ES-I3 (cell line): ENCODE data around the gene RABGAP1.

Experiments
- H3K36me3 ChIP-seq: 2 replicates; pipeline ENCODE4 v1.6.1; 2013; ENCODE audit warnings: mild to moderate bottlenecking, low read length, control low read depth, moderate library complexity; ENCODE audit not compliant: insufficient read depth
- H3K4me1 ChIP-seq: 2 replicates; pipeline ENCODE4 v1.6.1; 2013; ENCODE audit warnings: mild to moderate bottlenecking, control low read depth, low read length; ENCODE audit not compliant: insufficient read depth
- H3K9ac ChIP-seq: 2 replicates; pipeline ENCODE4 v1.6.1; 2013; ENCODE audit warnings: low read depth, mild to moderate bottlenecking, low read length, moderate library complexity
- H3K9me3 ChIP-seq: 2 replicates; pipeline ENCODE4 v1.6.1; 2013; ENCODE audit warnings: mild to moderate bottlenecking, low read length, moderate library complexity; ENCODE audit not compliant: control insufficient read depth, insufficient read depth

Gene RABGAP1

DNA sequence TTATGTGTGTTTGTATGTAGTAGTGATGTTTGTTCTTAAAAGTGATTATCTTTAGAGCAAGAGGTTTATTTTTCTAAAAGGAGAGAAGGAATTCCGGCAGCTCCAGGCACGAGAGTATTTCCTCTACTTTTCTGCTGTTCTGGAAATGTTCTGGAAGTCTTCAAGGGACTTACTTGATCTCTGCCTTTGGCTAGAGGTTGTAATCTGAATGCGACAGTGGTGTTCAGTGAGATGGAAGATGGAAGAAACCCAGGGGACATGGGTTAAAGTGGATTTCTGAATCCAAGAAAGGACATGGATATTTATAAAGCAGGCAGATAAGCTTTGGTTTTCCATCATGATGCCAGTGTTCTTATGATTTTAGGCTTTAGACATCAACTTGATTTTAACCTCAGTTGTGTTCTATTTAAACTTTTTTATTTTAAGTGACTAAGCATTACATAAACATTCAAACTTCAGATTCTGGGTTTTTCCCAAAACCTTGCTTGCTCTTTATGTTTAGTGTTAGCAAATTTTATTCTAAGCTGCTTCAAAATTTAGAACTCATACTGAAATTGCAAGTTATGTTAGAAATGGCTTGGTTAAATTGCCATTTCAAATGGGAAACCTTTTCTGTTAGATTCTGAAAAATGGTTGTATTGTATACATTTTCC is 96.2 kb downstream of the RABGAP1 start:
- Histone ChIP-seq H3K9ac (no peak overlapping the region), H3K36me3 (peaks cover 2% of the 10 kb centered on the region), H3K4me1 (no peaks in the 10 kb centered on the region; the same call in none of the 2 replicates), H3K9me3 (no peaks in the 10 kb centered on the region)

DNA sequence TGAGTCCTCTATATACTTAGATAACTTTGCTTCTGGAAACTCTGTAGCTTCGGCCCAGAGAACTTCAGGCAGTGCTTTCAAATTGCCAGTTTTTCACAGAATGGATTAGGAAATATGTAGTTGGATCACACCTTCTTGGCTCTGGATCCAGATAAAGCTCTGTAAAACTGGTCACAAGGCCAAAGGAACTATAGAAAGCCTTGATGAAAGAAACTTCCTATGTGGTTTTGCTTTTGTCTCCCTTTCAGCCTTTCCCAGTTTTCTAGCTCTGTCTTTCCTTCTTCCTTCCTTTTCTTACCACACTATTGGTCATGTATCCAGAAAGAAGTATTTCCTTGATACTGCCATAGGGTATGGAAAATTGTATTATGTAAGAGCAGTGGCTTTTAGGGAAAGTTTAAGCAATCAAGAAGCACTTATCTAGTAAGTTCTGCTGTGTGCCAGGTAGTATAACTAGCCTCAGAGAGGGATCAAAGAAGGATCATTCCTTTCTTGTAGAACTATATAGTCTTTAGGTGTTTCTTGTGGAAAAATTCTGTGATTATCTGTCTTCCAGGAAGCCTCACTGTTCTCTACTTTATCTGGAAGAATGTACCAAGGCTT is 98.9 kb downstream of the RABGAP1 start:
- Histone ChIP-seq H3K9me3 (no peaks in the 10 kb centered on the region), H3K36me3 (peaks cover 2% of the 10 kb centered on the region), H3K4me1 (no peaks in the 10 kb centered on the region), H3K9ac (no peak overlapping the region)

DNA sequence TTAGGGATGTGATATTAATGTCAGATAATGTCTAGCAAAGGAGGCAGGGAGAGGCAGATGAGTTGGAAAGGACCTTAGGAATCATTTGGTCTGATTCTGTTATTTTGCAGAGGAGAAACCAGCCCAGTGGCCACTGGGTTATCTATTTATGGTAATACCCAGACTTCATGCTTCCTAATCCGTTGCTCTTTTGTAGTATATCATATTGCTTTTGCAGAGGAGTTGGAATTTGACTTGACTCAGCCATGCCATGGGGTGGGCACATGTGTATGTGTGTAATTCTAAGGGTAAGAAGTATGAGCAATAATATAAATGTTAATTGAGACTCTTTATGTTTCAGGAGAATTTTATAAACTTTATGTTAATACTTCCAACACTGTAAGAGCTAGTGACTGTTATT is 100.0 kb downstream of the RABGAP1 start:
- Histone ChIP-seq H3K4me1 (no peaks in the 10 kb centered on the region), H3K9ac (no peak overlapping the region), H3K9me3 (no peaks in the 10 kb centered on the region)

GRCh38 chr9:123041489-123041888 is 100.7 kb downstream of the RABGAP1 start:
- no peaks in the 10 kb centered on the region for H3K4me1 ChIP-seq
- H3K36me3 ChIP-seq, result no peaks in the 10 kb centered on the region; the same call in 1 of the 2 replicates
- no peak overlapping the region for H3K9ac ChIP-seq
- no peaks in the 10 kb centered on the region for H3K9me3 ChIP-seq

More for the DNA sequence above, 100.0 kb downstream of the RABGAP1 start:
- no peaks in the 10 kb centered on the region; the same call in 1 of the 2 replicates for H3K36me3 ChIP-seq

GRCh38 chr9:123043081-123043939 is 102.5 kb downstream of the RABGAP1 start:
- Histone ChIP-seq H3K9ac (no peak overlapping the region), H3K36me3 (no peaks in the 10 kb centered on the region; the same call in 1 of the 2 replicates)

GRCh38 chr9:123044586-123044985 is 103.8 kb downstream of the RABGAP1 start:
- no peak overlapping the region for H3K9ac ChIP-seq
- no peaks in the 10 kb centered on the region; the same call in 1 of the 2 replicates for H3K36me3 ChIP-seq
- no peaks in the 10 kb centered on the region for H3K9me3 ChIP-seq
- no peaks in the 10 kb centered on the region for H3K4me1 ChIP-seq

More at GRCh38 chr9:123043081-123043939, 102.5 kb downstream of the RABGAP1 start:
- Histone ChIP-seq H3K4me1 (no peaks in the 10 kb centered on the region), H3K9me3 (no peaks in the 10 kb centered on the region)

DNA sequence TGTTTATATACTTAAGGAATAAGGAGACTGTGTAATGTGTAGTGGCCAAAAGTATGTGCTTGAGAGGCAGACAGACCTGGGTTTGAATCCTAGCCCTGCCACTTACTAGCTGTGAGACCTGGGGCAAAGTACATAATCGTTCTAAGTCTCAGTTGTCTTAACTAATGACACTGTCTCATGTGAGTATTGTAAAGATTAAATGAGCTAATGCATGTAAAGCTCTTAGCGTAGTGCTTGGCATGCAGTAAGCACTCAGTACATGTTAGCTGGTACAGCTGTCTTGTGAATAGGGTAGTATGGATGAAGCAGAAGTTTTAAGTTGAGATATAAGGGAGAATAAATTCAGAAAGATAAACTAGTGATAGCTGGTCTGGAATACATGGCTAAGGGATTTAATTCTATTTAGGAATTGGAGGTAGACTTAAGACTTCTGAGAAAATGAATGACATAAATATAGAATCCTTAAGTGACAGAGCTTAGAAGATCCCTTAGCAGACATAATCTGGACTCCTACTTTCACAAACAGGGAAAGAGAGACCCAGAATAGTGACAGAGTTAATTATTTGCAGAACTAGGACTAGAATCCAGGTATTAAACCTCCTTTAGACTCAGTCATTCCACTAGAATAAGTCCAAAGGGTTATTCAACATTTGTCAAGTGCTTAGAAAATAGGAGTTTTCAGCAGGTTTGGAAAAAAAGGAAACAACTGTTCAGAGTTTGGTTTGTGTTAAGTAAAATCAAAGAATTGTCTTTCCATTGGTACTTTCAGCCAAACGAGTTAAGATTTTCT is 105.8 kb downstream of the RABGAP1 start:
- Histone ChIP-seq H3K9ac (no peak overlapping the region), H3K9me3 (no peaks in the 10 kb centered on the region), H3K4me1 (no peaks in the 10 kb centered on the region), H3K36me3 (no peaks in the 10 kb centered on the region; the same call in 1 of the 2 replicates)

DNA sequence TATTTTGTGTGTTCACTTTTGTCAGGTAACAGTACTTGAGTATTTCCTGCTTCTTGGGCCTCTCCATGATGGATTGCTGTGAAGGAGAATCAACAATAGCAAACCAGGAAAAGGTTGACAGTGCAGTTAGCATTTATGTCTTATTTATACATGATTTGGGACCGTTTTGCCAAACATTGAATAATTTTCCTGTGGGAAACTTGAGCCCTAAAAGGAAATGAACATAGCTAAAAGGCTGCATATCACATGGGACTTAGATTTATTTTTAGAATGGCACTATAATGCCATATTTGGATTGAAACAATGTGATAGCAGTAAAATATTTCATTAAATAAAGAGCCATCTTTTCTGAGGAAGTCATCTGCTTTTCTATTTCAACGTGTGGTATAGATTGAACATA is 107.9 kb downstream of the RABGAP1 start:
- no peaks in the 10 kb centered on the region; the same call in 1 of the 2 replicates for H3K36me3 ChIP-seq
- H3K9me3 ChIP-seq, result no peaks in the 10 kb centered on the region
- no peak overlapping the region for H3K9ac ChIP-seq
- no peaks in the 10 kb centered on the region; the same call in 1 of the 2 replicates for H3K4me1 ChIP-seq

GRCh38 chr9:123049589-123050222 is 108.9 kb downstream of the RABGAP1 start:
- H3K4me1 ChIP-seq, result no peaks in the 10 kb centered on the region; the same call in 1 of the 2 replicates
- H3K36me3 ChIP-seq, result no peaks in the 10 kb centered on the region; the same call in 1 of the 2 replicates
- H3K9me3 ChIP-seq, result no peaks in the 10 kb centered on the region
- no peak overlapping the region for H3K9ac ChIP-seq

- Histone ChIP-seq H3K4me1 (no peaks in the 10 kb centered on the region; the same call in 1 of the 2 replicates), H3K36me3 (no peaks in the 10 kb centered on the region; the same call in none of the 2 replicates), H3K9me3 (no peaks in the 10 kb centered on the region), H3K9ac (no peak overlapping the region)
Observed at GRCh38 chr9:123053046-123053445, 112.2 kb downstream of the RABGAP1 start.

- H3K9me3 ChIP-seq, result no peaks in the 10 kb centered on the region
- peaks cover 2% of the 10 kb centered on the region for H3K36me3 ChIP-seq
- no peak overlapping the region for H3K9ac ChIP-seq
- H3K4me1 ChIP-seq, result no peaks in the 10 kb centered on the region; the same call in 1 of the 2 replicates
Observed at GRCh38 chr9:123053711-123054110, 112.9 kb downstream of the RABGAP1 start.

GRCh38 chr9:123058834-123059233 is 118.0 kb downstream of the RABGAP1 start:
- Histone ChIP-seq H3K9me3 (no peaks in the 10 kb centered on the region), H3K4me1 (no peaks in the 10 kb centered on the region), H3K36me3 (peaks cover 4% of the 10 kb centered on the region; the same call in 1 of the 2 replicates), H3K9ac (no peak overlapping the region)

DNA sequence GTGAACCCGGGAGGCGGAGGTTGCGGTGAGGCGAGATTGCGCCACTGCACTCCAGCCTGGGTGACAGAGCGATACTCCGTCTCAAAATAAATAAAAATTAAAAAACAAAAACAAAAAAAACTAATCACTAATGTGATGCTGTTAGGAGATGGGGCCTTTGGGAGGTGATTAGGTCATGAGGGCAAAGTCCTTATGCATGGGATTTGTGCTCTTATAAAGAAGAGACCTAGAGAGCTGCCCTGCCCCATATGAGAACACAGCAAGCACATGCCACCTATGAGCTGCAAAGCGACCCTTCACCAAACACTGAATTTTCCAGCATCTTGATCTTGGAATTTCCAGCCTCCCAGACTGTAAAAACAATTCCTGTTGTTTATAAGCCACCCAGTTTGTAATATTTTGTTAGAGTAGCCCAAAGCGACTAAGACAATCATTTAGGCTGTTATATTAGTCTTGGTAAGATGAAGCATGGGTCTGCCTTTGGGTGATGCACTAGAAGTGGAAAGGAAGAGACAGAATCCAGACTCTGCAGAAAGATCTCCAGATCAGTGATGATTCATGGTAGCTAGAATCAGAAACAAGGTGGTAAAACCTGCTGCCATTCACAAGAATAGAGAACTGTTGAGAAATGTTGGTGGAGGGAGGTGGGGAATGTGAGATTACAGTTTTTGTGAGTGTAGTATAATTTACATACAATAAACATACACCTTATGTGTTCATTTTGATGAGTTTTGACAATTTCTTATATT is 118.8 kb downstream of the RABGAP1 start:
- Histone ChIP-seq H3K9ac (no peak overlapping the region), H3K9me3 (no peaks in the 10 kb centered on the region), H3K36me3 (peaks cover 4% of the 10 kb centered on the region; the same call in 1 of the 2 replicates), H3K4me1 (no peaks in the 10 kb centered on the region)
